Cardiac septum (tissue), 1 donor: ENCODE results near the gene CYP4A22. TPM values are rescaled to one million over a fixed set of nuclear protein-coding genes. Genes with fewer than 3 reads are reported as not detected.
"Not testable (repeated sequence)": the region's sequence is repeated elsewhere in the genome, so short reads cannot be mapped to it uniquely, and the experiment has no call there.

Source experiments
- DNase-seq: peaks from one replicate; pipeline ENCODE4 v3.0.0-alpha.2; 2020; ENCODE audit warnings: low spot score
- intact Hi-C: fragments of 100-400 bp; cut with DNase I; formaldehyde crosslinking; loops from one replicate; pipeline ENCODE4 v1.14.0; 2022
- total RNA-seq: library from RNA; stranded (reverse); fragmentation: NEBNext Ultra II Directional; extraction: Animal tissue kit (Norgen Biotek cat#: 25700); gene quantifications from one replicate; pipeline ENCODE4 v1.2.1, GENCODE V29; 2021
- donor health status: DM: no; HTN: no; CAD: no.

The CYP4A22 gene
- total RNA-seq, 1 donor from 2014 or later = not detected

- intact Hi-C loops = no loop called here
Measured at GRCh38 chr1:47147047-47147785, 10.0 kb downstream of the CYP4A22 start.

GRCh38 chr1:47149162-47149561 is 11.9 kb downstream of the CYP4A22 start:
- DNase-seq, intact Hi-C loops: not testable (repeated sequence)

More at GRCh38 chr1:47147047-47147785, 10.0 kb downstream of the CYP4A22 start:
- no peak for DNase-seq

GRCh38 chr1:47156457-47156856 is 19.2 kb downstream of the CYP4A22 start:
- not testable (repeated sequence) for DNase-seq

GRCh38 chr1:47157957-47158356 is 20.7 kb downstream of the CYP4A22 start:
- intact Hi-C loops, DNase-seq: not testable (repeated sequence)

More at GRCh38 chr1:47156457-47156856, 19.2 kb downstream of the CYP4A22 start:
- intact Hi-C loops = not testable (repeated sequence)

- DNase-seq = no peak
- intact Hi-C loops = no loop called here
Measured at GRCh38 chr1:47160716-47161115, 23.5 kb downstream of the CYP4A22 start.

- intact Hi-C loops = no loop called here
- no peak for DNase-seq
Measured at GRCh38 chr1:47161298-47162040, 24.2 kb downstream of the CYP4A22 start.

GRCh38 chr1:47164552-47164951 is 27.3 kb downstream of the CYP4A22 start:
- DNase-seq = no peak
- intact Hi-C loops = no loop called here

- intact Hi-C loops = no loop called here
- no peak for DNase-seq
Measured at GRCh38 chr1:47172782-47173181, 35.5 kb downstream of the CYP4A22 start.

- intact Hi-C loops = loop anchor here (5.0 kb wide), 3 partner anchors 263 to 553 kb away; partner anchors contain the start of gene FOXD2
Measured at GRCh38 chr1:47174656-47175020, 37.4 kb downstream of the CYP4A22 start.

GRCh38 chr1:47175227-47175934 is 38.1 kb downstream of the CYP4A22 start:
- DNase-seq = peak; percentile 73
- intact Hi-C loops = loop anchor here (5.0 kb wide), 3 partner anchors 262 to 552 kb away; partner anchors contain the start of gene FOXD2

More at GRCh38 chr1:47174656-47175020, 37.4 kb downstream of the CYP4A22 start:
- DNase-seq = no peak

- intact Hi-C loops = loop anchor here (5.0 kb wide), 3 partner anchors 259 to 549 kb away; partner anchors contain the start of gene FOXD2
- DNase-seq = peak; percentile 59
Measured at GRCh38 chr1:47178020-47178419, 40.8 kb downstream of the CYP4A22 start.

- DNase-seq = no peak
- intact Hi-C loops = loop anchor here (5.0 kb wide), 3 partner anchors 259 to 549 kb away; partner anchors contain the start of gene FOXD2
Measured at GRCh38 chr1:47178654-47179016, 41.4 kb downstream of the CYP4A22 start.

- peak; percentile 87 for DNase-seq
- intact Hi-C loops = loop anchor here (5.0 kb wide), 3 partner anchors 258 to 548 kb away; partner anchors contain the start of gene FOXD2
Measured at GRCh38 chr1:47179017-47179987, 42.1 kb downstream of the CYP4A22 start.

- intact Hi-C loops = loop anchor here (5.0 kb wide), 3 partner anchors 257 to 547 kb away; partner anchors contain the start of gene FOXD2
- no peak for DNase-seq
Measured at GRCh38 chr1:47179988-47180563, 42.8 kb downstream of the CYP4A22 start.

- peak; percentile 73 for DNase-seq
- intact Hi-C loops = no loop called here
Measured at GRCh38 chr1:47180603-47181094, 43.4 kb downstream of the CYP4A22 start.

GRCh38 chr1:47181095-47181954 is 44.1 kb downstream of the CYP4A22 start:
- DNase-seq = peak; percentile 65
- intact Hi-C loops = no loop called here
